NCI-H446 treated with DMSO at 0.1 percent for 48 hours (cell line): ENCODE data around the gene DELE1.

Source experiments
- DNase-seq: peaks from one replicate; lab custom pipeline; 2025; lab: John Stamatoyannopoulos, UW

Gene DELE1, protein sequence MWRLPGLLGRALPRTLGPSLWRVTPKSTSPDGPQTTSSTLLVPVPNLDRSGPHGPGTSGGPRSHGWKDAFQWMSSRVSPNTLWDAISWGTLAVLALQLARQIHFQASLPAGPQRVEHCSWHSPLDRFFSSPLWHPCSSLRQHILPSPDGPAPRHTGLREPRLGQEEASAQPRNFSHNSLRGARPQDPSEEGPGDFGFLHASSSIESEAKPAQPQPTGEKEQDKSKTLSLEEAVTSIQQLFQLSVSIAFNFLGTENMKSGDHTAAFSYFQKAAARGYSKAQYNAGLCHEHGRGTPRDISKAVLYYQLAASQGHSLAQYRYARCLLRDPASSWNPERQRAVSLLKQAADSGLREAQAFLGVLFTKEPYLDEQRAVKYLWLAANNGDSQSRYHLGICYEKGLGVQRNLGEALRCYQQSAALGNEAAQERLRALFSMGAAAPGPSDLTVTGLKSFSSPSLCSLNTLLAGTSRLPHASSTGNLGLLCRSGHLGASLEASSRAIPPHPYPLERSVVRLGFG

DNA sequence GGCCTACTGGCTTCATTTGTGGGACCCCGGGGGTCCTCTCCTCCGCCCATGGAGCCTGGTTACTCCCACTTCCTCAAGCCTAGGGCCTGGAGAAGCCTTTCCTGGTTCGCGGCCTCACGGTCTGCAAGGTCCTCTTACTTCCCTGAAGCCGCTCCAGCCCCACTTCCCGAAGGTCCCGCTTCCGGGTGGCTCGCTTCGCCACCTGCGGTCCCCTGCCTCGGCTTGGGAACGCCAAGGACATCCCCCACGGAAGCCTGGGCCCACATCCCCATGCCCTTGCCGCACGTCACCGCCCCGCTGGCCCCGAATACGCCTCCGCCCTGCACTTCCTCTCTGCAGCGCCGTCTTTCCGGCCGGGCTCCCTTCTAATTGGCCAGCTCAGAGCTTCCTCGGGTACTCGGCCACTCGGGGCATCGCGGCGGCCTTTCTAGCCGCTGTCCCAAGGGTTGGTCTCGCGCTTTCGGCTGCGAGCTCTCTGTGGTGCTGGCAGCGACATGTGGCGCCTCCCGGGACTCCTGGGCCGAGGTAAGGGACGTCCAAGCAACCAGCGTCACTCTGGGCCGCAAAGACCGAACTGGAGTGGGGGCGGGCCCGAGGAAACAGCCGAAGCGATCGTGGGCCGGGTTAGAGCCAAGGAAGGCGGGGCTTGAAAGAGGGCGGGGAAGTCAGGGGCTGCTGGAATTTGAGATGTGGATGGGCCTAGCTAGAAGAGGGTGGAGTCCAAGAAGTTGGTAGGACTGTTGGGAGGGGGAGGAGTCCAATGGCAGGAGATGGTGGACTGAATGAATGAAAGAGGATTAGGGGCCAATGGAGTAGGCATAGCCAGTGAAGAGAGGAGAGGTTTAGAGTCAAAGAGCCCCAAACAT is at the start of gene DELE1:
Gene DELE1, plus strand, starts transcription at position 424 of the 866 bp plus-strand sequence. Its CDS starts 71 bp downstream, at position 495.
- DNase-seq: peak; percentile 86

DNA sequence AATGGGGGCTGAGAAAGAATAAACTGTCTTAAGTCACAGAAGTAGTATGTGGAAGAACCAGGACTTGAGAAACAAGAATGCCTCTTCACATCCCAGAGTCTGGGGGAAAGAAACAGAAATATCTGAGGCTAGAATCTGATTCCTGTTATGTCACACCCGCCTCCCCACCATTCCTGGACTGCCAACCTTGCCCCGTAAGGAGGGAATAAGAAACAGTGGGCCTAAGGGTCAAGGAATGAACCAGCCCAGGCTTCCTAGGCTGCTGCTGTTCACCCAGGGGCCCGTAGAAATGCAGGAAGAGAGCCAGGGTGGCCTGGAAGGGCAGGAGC is 49.8 kb upstream of the DELE1 start:
- DNase-seq: no peak

DNA sequence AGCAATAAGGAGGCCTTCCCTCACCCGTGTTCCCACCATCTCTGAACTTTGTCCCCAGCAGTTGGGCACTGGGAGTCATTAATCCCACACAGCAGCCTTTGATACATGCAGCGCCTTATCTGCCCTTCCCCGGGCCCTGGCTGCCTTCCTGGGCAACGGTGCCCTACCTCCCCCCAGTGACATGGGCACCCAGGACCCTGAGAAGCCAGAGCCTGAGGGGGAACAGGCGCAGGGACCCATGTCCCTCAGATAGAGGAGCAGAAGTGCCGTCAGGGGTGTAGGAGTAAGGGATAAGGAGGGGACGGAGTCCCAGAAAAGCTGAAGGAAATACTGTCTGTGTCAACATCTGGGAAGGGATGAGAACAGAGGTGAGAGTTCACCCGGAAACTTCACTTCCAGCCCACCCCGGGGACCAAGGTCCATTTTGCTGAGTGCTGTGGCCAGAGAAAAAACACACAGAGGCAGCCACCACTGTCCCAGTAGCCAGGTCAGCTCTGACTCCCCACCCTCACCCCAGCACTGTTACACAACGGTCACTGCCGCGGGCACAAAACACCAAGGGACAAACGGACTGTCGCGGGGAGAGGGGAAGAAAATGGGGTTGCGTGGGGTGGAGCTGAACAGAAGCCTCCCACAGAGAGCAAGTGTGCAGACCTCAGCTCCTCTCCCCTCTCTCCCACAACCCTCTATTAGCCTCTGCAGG is 49.3 kb upstream of the DELE1 start:
- no peak for DNase-seq

DNA sequence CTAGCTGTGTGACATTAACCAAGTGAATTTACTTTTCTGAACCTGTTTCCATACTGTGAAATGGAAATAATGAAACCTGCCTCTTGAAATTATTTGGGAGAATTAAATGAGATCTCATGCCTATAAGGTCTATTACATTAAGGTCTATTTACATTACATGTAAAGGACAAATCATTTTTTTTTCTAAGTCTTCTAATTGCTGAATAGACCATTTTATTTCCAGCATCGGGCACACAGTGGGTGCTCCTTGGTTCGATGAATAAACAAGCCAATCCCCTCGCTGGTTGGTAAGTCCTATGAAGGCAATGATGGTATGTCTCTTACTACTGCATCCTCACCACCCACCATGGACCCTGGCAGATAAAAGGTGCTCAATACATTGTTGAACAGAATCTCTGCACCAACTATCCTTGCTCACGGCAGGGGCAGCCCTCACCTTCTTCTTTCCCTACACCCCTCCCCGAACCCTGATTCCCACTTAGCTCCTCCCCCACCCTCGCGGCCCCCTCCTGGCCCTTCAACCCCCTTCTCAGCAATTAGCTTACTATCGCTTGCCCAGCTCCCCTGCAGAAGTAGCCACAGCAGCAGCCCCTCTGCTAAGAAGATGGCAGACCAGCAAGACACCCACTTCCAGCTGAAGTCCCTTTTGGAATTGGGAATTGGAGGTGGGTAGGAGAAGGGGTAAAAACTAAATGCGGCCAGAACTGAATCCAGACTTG is 48.5 kb upstream of the DELE1 start:
- no peak for DNase-seq

DNA sequence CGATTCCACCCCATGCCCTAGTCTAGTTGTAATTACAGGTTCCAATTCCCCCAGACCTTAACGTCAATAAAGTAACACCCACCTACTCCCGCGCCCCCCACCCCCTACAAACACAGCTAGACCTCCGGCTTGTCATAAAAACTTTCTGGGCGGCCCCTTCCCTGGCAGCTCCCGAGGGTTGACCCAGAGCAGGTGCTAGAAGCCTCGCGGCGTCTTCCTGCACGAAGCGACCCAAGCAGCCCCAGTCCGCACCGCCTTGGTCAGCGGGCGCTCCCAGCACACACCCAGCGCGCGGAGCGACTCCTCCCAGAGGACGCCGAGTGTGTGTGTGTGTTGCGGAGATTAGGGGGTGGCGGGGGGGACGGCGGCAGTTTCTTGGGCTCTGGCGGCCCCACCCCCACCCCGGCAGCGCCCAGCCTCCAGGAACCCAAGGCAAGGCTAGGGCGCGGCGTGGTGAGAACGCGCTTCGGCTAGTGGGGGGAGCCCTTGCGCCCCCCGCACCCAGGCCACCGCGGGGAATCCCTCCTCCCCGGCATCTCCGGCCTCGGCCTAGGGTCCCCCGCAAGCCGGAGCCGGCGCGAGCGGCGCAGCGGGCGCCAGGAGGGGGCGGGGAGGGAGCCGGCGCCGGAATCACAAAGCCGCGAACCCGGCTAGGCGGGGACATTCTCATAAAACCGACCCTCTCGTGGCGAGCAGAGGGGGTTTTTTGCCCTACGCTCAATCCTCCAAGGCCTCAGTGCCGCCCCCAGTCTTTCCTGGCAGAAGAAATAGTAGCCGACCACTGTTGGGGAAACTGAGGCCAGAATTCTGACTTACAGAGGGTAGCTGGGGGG is 47.7 kb upstream of the DELE1 start:
- no peak for DNase-seq

DNA sequence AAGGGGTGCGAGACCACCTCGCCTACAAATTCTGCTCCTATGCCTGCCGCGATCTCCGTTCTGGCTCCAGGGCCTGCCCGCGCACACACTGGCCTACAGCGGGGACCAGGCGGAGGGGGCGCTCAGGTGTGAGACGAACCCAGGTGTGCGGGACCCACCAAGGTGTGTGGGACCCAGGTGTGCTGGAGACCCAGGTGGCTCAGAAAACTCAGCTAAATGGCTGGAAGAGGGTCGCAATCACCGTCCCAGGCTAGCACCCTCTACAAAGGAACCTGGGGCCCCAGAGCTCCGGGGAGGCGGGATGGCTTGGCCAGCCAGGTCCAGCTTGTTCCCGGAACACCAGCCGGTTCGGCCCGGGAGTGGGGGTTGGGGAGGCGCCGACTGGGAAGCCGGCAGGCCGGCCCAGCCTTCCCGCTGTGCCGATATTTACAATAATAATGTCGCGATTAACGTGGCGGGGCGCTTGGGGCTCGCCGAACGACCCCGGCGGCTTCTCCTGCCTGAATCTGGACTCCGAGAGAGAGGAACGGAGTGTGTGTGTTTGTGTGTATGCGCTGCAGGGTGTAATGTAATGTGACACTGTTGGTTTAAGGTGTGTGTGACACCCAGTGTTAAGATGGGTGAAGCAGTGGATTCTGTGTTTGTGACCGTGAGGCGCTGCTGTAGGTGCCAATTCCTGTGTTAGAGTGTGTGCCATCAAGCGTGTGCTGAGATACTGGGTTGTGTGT is 46.9 kb upstream of the DELE1 start:
- no peak for DNase-seq

DNA sequence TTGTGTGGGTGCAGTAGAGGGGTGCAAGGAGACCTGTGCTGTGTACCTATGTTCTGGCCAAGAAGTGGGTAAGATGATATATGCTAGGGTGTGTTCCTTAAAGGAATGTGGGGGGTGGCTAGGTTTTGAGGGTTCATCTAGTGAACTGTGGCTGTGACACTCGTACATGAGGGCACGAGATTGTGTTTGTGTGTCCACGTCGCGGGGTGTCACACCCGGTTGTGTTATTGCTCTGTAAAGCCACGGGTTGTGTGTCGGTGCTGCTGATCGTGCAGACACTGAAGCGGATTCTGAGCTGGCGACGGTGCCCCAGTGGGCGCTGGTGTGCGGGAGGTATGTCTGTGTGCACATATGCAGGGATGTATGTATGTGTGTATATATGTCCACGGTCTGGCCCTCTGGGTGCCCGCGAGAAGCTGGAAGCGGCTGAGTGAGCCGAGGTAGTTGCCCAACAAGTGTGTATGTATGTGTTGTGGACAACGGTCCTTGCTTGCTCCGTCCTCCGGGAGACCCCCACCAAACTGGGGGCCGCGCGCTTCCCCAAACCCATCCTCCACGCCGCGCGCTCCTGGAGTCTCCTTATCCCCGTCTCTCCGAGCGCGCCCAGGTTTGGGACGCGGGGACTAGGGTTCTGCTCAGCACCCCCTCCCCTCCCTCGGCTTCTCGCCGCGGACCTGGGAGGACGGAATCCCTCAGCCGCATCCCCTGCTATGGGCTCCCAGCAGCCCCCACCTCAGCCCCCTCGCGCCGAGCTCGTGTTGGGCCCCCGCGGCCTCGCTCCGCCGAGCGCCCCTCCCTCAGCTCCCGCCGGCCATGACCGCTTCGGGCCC is 46.1 kb upstream of the DELE1 start:
- no peak for DNase-seq

DNA sequence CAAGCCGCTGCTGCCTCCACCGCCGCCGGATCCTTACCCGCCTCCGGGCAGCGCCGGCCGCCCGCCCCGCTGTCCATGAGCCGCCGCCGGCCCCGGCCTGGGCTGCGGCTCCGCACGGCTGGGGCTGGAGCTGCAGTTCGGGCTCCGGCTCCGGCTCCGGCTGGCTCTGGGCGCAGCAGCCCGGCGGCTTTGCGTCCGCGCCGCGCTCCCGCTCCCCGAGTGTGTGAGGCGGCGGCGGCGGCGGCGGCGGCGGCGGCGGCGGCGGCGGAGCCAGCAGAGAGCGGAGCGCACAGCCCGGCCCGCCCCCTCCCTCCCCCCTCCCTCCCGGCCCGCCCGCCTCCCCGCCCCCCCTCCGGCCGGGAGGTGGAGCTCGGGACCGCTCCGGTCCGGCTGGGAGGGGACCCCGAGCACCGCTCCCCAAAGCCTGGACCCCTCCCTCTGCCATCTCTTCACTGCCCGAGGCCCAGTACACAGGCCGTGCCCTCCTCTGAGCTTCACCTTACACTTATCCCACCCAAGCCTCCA is 45.4 kb upstream of the DELE1 start, which contains the start of gene PCDH1:
Gene PCDH1, minus strand, starts transcription at position 225 of the 525 bp plus-strand sequence. Its CDS starts 148 bp downstream, at position 77.
- DNase-seq: no peak

DNA sequence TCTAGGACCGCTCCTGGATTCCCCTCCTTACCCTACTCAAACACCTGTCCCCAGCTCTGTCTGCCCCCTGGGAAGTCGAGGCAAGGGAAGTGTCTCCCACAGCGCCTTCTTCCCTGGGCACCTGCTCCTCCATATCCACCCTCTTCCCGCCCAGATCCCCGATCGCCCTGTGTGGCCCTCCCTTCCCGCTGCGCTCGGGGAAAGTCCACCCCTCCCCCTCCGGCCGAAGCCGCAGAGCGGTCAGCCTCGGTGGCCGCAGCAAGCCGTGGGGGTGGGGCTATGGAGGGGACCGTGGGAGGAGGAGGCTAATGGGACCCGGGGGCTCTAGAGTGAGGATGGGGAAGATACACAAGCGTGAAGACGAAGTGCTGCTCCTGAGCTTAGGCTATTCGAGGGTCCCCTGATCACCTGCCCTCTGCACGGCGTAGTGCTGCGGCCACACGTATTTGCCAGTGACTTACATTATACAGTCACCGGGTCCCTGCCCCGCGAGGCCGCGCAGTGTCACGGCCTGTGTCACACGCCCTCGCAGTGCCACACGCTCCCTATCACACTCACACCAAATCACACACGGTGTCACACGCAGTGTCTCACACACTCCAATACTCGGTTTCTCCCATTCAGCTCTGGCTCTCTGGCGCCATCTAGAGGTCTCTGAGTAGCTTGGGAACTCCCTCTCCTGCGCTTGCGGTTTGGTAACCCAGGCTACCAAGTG is 44.8 kb upstream of the DELE1 start:
- DNase-seq: peak; percentile 60

DNA sequence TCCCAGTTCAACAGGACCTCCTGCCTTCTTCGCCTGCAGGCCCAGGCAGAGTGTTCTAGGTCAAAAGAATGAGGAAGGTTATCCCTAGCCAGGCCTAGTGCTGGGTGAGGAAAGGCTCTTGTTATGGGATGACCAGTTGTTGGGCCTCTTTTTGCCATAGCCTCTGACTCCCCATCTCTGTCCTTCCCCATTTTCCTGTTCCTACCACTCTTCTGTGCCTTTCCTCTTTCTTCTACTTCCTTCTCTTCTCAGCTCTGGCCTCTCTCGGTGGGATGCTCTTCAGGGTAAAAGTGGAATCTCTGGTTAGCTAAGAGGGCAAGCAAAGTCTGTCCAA is 44.3 kb upstream of the DELE1 start:
- DNase-seq: no peak

DNA sequence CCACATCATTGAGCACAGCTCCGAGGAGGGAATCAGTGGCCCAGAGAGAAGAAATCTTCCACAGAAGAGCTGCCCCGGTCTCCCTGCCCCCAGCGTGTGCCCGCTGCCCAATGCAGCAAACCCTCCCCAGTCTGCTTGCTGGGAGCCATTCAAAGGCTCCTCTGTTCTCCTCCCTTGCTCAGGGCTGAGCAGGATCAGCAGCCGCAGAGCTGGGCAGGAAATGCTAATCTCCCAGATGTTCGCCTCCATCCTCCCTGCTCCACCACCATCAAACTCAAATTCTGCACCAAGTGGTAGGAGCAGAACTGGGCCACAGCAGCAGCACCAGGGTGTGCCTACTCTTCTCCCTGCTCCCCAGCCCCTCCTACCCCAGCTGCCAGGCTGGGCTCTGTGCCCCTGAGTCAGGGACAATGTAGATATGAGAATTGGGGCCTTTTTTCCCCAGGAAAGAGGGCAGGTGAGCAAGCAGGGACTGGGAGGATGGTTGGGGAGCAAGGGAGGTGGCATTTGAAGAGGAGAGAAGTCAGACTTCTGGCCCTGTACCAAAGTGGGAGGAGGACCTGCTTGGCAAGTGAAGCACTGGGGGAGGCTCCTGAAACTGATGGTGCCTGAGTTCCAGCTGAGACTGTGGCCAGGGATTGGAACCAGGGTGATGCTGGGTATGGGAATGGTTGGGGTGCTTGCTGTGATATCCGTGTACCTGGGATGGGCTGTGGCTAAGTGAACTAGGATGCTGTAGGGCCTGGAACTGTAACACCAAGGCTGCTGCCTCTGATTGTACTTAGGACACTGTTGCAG is 43.5 kb upstream of the DELE1 start:
- DNase-seq: peak; percentile 1

DNA sequence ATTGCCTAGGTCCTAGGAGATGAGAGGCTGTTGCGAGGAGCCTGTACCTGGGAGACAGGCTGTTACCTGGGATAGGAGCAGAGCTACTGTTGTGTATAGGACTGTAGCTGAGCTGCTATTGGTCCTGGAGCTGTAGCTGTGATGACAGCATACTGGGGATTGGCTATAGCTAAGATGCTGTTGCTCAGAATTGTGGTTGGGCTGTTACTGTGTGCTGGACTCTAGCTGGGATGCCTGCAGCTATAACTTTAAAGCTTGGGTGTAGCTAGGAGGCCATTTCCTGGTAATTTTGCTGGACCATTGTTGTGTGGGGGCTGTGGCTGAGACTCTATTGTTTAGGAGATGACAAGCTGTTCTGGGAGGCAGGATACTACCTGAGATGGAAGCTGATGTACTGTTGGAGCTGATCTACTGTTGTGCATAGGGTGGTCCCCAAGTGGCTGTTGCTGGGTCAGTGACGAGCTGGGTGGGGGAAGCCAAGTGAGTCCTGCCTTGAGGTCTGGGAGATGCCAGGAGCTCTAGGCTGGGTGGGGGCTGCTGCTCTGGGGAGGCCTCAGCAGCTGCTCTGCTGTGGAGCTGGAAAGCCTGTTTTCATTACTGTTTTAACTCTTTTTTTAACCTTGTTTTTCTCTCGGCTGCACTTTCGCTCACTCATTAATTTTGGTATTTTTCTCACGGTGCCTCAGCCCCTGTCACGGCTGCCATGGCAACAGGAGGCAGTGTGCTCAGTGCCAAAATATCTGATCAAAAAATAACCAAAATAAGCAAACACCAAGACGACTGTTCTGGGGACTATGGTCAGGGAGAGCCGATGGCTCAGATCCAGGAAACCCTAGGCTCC is 42.5 kb upstream of the DELE1 start:
- DNase-seq: no peak

DNA sequence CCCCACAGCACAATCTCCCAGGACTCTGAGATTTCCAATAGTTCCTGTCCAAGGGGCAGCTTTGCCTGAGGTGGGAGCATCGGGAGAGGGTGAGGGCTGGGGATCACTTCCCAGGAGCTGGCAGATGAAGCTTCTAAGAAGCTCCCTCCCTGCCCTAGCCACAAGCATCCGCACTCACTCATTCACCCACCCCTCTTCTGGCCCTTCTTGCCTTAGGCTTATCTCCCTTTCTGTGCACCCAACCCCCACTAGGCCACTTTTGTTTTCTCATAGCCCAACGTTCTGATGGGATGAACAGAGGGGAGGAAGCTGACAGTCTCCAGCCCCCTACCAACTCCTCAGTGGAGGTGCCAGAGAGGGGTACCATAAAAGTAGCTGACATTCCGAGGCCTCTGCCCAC is 41.8 kb upstream of the DELE1 start:
- DNase-seq: no peak

DNA sequence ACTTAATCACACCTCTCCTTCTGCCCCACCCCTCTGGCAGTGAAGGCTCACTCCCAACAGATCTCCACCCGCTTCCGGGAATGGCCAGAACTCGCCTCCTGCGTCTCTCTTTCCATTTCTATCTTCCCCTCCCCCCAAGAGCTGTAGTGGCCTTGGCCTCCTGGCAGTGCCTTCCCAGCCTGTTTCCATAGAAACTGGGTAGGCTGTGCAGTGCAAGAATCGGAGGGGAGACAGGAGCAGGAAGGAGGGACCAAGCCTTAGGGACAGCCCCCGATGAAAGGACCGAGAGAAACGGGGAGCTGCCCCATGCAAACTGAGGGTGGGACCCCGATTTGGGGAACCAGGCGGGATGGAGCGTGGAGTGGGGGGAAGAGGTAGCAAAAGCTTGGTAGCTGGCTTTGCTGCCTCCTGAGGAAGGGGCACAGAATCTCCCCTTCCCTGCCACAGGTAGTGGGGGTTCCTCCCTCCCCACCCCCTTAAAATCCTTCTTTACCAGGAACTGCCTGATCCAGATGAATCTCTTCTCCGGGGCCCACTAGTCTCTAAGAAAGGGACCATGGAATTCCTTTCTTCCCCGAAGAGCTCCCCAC is 41.0 kb upstream of the DELE1 start:
- DNase-seq: peak; percentile 17

DNA sequence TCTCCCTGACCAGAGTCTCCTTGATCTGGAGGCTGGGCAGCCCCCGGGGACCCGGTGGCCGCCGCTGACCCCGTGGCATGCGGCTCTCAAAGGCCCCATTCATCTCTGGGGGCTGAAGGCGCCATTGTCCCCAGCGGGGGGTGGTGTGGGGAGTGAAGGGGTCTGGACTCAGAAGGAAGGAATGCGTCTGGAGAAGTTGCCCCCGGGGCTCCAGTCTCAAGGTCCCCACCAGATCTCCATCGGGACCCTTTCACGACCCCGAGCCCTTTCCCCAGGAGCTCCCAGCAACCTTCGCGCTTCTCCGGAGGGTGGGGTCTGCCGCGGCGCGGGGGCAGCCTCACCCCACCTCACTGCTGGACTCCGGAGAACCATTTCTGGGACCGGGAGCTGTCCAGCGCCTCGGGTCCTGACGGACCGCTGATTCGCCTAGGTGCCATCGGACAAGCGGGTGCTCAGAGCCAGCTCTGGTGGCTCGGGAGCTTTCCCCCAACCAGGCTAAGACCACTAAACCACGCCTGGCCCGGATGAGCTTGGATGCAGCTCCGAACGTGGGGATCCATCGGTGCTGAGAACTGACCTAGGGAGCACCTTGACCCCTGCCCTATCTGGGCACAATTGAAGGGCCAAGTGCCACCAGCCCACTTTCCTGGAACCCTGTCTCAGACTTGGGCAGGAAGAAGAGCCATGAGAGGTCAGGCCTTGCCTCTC is 40.3 kb upstream of the DELE1 start:
- no peak for DNase-seq
